ENCODE results near the gene NDC80. TPM values are rescaled to one million over a fixed set of nuclear protein-coding genes. Genes with fewer than 3 reads are reported as not detected.
A peak's percentile ranks its signal among the peaks of the same experiment; 100 is the strongest.
"Not testable (repeated sequence)": the region's sequence is repeated elsewhere in the genome, so short reads cannot be mapped to it uniquely, and the experiment has no call there.

The NDC80 gene
- 24.5 and 34.4 TPM in 2 replicates for total RNA-seq (2014; rRNA removed; shearing (Covaris generic); ENCODE audit: low replicate concordance)

DNA sequence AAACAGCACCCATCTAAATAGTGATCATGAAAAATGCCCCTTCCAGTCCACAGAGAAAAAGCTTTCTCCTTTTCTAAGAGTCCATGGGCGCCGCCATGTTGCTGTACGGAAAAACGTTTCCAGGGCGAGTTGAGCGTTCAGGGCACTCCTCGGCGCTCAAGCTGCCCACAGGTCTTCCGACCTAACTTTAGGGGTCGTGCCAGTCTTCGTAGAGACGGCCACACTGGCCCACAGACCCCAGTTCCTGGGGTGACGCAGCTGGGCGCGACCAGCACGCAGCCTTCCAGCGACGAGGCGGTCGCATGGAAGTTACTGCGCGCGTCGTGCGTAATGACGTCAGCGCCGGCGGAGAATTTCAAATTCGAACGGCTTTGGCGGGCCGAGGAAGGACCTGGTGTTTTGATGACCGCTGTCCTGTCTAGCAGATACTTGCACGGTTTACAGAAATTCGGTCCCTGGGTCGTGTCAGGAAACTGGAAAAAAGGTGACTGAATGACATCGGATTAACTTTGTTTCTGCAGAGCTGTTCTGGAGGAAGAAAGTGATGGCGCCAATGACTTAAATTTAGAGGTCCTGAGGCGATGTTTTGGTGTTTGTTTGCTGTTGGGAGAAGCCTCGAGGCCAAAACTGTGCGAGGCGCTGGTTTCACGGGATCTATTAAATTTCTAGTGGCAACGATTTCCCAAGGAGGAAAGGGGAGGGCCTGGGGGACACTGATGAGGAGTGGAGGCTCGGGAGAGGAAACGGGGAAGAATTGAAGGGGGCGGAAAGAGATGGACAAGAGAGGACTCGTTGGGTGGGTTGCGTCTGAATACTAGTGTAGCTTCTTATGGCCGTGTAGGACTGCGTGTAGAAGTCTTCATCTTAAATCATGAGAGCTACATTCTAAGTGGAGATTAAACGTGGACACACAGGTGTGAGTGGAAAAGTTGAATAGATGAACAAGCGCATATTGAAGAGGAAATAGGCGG is at the start of gene NDC80, which contains the start of gene METTL4:
Gene NDC80 (plus strand): TSS at position 358 of the 971 bp plus-strand sequence. CDS start 1,429 bp downstream, outside the sequence.
Gene METTL4 (minus strand): TSS at position 306 of the 971 bp plus-strand sequence. CDS start 4,289 bp downstream, outside the sequence.
- DNase-seq (ENCODE audit: low read depth): peak; percentile 89
- in situ Hi-C loops (cut with HindIII; ENCODE audit: low pct_unique_long_range_greater_than_20kb, low sequenced_read_pairs): no loop called here

DNA sequence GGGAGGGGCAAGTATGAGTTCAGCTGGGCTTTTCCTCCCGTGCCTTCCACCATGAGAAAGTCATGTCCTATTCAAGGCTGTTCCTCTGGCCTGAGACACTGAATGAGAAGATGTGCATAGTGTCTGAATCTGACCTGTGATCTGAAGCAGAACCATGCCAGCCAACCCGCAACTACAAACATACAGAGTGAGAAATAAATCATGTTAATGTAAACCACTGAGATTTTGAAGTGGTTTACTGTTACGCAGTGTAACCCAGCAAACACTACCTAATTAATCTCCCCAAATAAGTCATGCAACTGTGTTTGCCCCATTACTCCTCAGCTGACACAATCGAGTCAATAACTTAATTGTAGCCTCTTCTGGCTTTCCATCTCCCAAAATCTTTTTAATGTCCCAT is 49.2 kb upstream of the NDC80 start:
- no peak for DNase-seq (ENCODE audit: low read depth)
- in situ Hi-C loops (cut with HindIII; ENCODE audit: low pct_unique_long_range_greater_than_20kb, low sequenced_read_pairs): no loop called here

DNA sequence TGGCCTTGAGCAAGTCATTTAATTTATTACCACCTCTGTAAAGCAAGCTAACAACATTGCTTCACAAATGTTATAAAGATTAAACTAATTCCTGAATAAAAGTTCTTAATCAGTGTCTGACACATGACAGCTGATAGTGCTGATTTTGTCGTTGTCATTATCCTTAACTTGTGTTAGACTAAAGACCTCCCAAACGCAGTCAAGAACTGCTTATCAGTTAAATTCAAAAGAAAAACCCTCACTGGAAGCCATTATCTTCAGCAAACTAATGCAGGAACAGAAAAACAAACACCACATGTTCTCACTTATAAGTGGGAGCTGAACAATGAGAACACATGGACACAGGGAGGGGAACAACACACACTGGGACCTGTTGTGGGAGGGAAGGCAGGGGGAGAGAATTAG is 46.6 kb upstream of the NDC80 start:
- DNase-seq (ENCODE audit: low read depth); in situ Hi-C loops (cut with HindIII; ENCODE audit: low pct_unique_long_range_greater_than_20kb, low sequenced_read_pairs): not testable (repeated sequence)

DNA sequence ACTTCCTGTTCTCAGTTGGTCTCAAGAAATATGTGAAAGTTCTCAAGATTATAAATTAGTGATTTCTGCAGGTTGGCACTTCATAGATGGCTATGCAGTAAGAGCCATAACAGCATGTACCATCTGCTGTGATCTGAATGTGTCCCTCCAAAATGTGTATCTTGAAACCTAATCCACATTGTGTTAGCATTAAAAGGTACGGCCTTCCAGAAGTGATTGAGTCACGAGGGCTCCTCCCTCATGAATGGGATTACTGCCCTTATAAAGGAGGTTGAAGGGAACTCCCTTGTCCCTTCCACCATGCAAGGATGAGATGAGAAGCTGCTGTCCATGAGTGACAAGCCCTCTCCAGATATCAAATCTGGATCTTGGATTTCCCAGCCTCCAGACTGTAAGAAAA is 45.0 kb upstream of the NDC80 start:
- no peak for DNase-seq (ENCODE audit: low read depth)
- in situ Hi-C loops (cut with HindIII; ENCODE audit: low pct_unique_long_range_greater_than_20kb, low sequenced_read_pairs): no loop called here

DNA sequence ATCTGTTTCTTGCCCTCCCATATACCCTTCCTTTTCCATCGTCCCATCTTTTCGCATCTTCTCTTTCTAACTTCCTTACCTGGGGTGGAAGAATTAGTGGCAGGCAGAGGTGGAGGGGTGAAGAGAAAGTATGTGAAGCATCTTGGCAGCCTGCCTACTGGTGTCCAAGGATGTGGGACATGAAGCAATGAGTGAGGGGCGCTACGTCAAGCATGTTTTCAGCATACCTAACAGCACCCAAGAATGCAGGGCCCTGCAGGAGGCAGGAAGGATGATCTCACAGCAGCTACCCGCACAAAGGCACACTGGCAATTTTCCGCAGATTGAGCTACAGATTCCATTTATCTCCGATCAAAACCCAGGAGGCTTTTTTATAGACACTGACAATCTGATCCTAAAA is 42.2 kb upstream of the NDC80 start:
- no peak for DNase-seq (ENCODE audit: low read depth)
- in situ Hi-C loops (cut with HindIII; ENCODE audit: low pct_unique_long_range_greater_than_20kb, low sequenced_read_pairs): no loop called here

DNA sequence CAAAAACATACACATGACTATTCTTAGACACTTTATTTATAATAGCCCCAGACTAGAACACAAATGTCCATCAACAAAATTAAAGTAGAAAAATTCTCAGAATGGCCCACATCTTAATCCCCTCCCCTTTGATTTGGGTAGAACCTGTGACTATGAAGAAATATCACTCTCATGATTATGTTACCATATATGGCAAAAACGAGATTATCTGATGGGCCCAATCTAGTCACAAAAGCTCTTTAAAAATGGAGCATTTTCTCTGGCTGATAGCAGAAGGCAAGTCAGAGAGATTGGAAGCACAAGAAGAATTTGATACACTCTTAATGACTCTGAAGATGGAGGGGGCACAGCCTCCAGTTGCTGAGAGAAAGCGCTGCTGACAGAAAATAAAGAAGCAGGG is 39.6 kb upstream of the NDC80 start:
- DNase-seq (ENCODE audit: low read depth): no peak

DNA sequence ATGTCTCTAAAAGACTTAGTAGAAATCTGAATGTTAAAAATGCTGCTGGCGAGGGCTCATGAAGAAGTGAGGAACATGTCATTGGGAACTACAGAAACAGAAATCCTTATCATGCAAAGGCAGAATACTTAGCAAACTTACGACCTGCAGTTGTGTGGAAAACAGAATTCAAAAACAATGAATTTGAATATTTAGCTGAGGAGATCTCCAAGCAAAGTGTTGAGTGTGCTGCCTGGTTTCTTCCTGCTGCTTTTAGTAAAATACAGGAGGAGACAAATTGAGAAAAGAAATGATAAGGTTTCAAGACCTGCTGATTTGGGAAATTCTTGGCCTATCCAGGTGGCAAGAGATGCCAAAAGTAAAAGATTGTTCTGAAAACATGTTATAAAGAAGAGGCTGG is 38.6 kb upstream of the NDC80 start:
- no peak for DNase-seq (ENCODE audit: low read depth)
- in situ Hi-C loops (cut with HindIII; ENCODE audit: low pct_unique_long_range_greater_than_20kb, low sequenced_read_pairs): no loop called here

More for the DNA sequence above, 39.6 kb upstream of the NDC80 start:
- in situ Hi-C loops (cut with HindIII; ENCODE audit: low pct_unique_long_range_greater_than_20kb, low sequenced_read_pairs): no loop called here

DNA sequence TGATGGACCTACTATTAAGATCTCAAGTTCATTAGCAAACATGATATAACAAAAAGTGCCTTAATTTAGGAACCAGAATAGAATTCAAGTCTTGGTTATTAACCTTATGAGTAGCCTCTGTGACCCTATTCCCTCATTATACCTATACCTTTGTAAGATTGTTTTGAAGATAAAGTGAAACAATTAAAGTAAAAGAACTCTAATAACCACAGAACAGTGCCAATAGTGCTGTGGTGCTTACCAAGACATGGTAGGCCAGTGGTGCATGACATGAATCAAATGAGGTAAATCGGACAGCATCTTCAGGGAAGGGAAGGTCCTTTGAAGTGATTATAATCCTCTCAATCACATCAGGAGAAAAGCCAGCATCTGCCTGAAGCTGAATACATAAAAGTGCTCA is 36.5 kb upstream of the NDC80 start:
- in situ Hi-C loops (cut with HindIII; ENCODE audit: low pct_unique_long_range_greater_than_20kb, low sequenced_read_pairs): no loop called here
- peak; percentile 30 for DNase-seq (ENCODE audit: low read depth)

DNA sequence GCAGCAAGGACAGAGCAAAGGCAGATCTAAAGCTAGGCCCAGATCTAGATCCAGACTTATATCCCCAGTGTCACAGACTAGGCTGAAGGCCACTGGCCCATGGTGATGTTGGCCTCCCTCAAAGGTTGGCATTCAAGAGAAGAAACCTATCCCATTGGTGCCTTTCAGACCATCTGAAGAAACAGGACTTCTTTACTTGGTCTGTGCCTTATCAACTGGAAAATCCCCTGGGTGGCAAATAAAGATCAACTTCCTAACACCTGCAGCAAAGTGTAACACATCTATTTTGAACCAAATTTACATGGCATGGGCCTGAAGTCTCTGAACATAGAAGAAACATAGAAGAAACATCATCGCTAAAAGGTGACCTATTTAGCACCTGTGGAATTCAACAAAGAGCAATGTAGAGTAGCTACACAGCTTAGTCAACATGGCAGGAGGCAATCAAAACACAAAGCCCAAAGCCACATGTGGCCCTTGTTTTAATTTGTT is 35.9 kb upstream of the NDC80 start:
- no peak for DNase-seq (ENCODE audit: low read depth)
- in situ Hi-C loops (cut with HindIII; ENCODE audit: low pct_unique_long_range_greater_than_20kb, low sequenced_read_pairs): no loop called here

DNA sequence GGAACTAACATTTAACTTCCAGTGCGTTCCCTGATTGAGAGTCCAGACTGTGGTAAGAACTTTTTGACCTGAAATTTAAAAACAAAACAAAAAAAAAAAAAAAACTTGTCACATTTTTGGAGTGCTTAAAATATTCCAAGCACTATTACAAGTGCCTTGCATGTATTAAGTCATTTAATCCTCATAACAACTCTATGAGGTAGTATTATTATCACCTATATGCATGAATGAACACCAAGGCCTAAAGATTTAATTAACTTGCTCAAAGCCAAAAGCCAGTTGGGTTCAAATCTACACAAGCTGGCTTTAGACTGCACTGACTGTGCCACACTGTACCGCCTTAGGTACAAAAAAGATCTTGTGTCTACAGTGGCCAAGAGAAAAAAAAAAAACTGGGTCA is 35.3 kb upstream of the NDC80 start:
- DNase-seq (ENCODE audit: low read depth): no peak
- in situ Hi-C loops (cut with HindIII; ENCODE audit: low pct_unique_long_range_greater_than_20kb, low sequenced_read_pairs): no loop called here

DNA sequence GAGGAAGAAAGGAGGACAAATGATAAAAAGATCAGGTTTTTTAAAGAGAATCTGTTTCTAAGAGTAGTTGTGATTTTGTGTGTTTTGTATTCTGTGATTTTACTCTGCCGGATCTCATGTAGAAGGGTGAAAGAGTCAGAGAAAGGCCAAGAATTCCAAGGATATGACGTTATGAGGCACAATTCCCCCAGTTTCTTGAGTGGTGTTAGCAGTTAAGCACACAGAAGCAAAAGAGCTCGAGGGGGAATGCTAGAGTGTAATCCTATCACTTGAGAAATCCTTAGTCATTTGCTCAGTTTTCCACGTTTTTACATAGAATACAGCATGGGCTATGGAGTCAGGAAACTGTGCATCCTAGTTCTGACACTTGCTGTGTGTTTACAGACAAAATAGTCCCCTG is 34.9 kb upstream of the NDC80 start:
- in situ Hi-C loops (cut with HindIII; ENCODE audit: low pct_unique_long_range_greater_than_20kb, low sequenced_read_pairs): no loop called here

DNA sequence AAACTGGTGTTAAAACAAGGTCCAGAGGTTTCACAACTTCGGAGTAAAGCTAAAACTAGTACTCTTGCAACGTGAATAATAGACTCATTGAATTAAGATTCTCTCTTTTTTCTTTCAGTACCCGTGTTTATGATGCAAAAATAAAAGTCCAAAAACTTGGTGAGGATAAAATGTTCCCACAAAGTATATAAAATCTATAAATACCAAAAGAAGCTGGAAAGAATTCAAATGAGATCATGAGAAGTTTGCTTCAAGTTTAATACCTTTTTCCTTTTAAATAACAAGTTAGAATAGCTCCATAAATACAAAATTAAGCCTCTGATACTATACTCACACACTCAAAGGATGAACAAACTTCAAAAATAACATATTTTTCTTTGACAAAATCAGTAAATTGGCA is 34.1 kb upstream of the NDC80 start:
- in situ Hi-C loops (cut with HindIII; ENCODE audit: low pct_unique_long_range_greater_than_20kb, low sequenced_read_pairs): no loop called here
- no peak for DNase-seq (ENCODE audit: low read depth)

More for the DNA sequence above, 34.9 kb upstream of the NDC80 start:
- no peak for DNase-seq (ENCODE audit: low read depth)

DNA sequence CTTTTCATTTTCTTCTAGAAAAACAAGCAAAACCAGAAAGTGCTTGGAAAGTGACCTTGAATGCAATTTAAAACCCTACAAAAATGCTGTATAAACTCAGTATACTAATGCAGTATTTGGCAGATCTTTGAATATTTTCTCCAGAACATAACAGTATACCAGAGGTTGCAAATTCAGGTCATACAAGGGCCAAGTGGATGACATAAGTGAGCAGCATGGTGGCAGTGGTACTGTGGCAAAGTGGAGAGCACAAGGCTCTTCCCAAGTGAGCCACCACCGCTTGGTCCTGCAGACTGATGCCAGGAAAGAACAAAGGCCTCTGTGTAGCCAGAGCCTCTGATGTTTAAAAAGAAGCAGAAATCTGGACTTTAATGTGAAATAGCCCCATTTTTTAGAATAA is 33.1 kb upstream of the NDC80 start:
- in situ Hi-C loops (cut with HindIII; ENCODE audit: low pct_unique_long_range_greater_than_20kb, low sequenced_read_pairs): no loop called here
- DNase-seq (ENCODE audit: low read depth): no peak

DNA sequence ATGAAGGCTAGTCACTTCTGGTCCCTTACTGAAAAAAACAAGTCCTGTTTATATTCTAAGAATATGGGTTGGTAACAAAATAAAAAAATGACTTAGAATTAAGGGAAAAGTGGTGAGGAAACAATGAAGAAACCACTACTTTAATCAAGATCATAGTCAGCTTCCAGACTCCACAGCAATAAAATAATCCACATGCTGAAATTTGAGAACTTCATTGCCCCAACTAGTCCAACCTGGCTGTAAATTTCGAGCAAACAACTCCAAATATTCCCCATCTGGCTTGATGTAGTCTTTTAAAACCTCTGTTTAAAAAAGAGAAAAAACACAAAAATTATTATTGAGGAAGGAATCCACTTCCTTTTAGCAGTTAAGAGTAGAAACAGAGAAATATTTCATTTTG is 32.5 kb upstream of the NDC80 start:
- in situ Hi-C loops (cut with HindIII; ENCODE audit: low pct_unique_long_range_greater_than_20kb, low sequenced_read_pairs): no loop called here
- no peak for DNase-seq (ENCODE audit: low read depth)

DNA sequence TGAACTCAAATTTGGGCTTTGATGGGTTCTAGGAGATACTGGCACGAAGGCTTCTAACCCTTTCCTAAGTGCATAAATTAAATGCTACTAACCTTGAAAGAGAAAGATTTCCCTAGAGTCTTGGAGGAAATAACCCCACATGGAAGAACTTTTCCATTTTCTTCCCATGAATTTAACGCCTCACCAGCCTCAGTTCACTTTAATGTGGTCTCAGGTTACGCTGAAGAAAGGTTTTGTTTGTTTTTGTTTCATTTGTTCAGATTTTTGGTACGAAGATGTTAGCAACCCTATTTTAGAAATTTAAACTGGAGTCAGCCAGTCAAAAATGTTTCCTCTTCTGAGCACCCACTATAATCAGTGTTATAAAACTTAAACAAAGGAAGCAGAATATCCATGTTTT is 30.8 kb upstream of the NDC80 start:
- in situ Hi-C loops (cut with HindIII; ENCODE audit: low pct_unique_long_range_greater_than_20kb, low sequenced_read_pairs): no loop called here
- no peak for DNase-seq (ENCODE audit: low read depth)

DNA sequence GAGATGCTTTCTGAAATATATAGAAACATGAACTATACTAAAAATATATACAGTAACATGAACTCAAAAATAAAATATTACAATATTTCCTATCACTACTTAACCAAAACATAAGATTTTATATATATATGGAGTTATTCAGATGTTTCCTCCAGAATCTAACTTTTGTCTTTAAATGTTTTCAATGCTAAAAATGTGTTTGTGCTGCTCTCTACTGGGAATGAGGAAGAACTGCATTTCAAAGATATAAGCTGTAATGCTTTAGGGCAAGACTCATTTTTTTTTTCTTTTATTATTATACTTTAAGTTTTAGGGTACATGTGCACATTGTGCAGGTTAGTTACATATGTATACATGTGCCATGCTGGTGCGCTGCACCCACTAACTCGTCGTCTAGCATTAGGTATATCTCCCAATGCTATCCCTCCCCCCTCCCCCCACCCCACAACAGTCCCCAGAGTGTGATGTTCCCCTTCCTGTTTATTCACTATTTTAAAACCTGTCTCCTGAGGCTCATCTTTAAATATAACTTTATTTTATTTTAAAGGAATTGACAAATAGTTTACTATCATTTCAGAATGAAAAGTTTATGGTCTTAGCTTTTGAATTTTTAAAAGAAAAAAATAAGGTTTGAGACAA is 29.3 kb upstream of the NDC80 start:
- in situ Hi-C loops (cut with HindIII; ENCODE audit: low pct_unique_long_range_greater_than_20kb, low sequenced_read_pairs); DNase-seq (ENCODE audit: low read depth): not testable (repeated sequence)

DNA sequence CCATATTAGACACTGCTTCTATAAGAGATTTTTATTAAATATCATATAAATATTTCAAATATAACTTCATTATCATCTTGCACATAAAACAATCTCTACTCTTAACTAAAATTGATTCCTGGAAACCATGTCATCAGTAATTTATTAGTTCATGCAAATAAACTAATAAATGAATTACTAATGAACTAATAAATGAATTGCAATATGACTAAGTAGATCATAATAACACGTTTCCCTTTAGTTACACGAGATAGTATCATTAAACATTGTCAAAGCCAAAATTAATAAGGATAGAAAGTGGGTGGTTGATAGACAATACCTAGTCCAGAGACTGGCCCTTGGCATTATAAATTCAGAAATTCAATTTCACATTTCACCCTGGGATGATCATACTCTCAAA is 26.2 kb upstream of the NDC80 start:
- in situ Hi-C loops (cut with HindIII; ENCODE audit: low pct_unique_long_range_greater_than_20kb, low sequenced_read_pairs): no loop called here
- no peak for DNase-seq (ENCODE audit: low read depth)

DNA sequence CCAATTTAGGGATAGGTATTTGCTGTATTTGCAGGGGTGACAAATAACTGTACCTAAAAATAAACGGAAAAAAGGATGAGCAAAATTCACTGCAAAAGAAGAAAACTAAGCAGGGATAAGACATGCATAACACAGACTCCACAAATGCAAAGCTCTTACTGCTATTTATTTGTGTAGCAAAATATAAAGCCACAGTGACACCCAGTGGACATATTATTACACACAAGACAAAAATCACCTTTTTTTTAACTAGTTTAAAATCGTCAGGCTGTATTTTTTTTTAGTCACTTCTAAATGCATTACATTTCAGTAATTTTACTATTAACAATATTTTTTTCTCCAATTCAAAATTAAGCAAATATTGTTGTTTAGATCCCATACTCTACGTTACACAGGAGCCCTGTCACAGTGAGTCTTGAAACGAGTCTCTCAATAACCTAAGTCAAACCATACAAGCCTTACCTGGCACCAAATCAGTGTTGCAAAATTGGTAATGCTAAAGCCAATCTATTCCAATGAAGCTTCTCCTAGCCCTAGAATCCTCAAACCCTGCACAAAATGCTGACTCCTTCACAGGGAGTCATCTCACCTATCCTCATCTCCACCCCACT is 23.8 kb upstream of the NDC80 start:
- in situ Hi-C loops (cut with HindIII; ENCODE audit: low pct_unique_long_range_greater_than_20kb, low sequenced_read_pairs): no loop called here

DNA sequence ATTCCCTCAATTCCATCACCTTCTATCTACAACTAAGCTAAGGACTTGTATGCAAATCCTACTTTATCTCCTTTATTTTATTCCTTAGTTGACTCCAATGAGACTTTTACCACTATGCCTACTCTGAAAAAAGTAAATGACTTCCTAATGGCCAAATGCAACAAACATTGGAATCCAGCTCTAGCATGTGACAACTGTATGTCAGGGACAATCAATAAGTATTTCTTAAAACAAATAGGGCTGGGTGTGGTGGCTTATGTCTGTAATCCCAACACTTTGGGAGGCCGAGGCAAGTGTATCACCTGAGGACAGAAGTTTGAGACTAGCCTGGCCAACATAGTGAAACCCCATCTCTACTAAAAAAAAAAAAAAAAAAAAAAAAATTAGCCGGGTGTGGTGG is 21.9 kb upstream of the NDC80 start:
- in situ Hi-C loops (cut with HindIII; ENCODE audit: low pct_unique_long_range_greater_than_20kb, low sequenced_read_pairs): no loop called here
- DNase-seq (ENCODE audit: low read depth): no peak

More for the DNA sequence above, 23.8 kb upstream of the NDC80 start:
- peak; percentile 27 for DNase-seq (ENCODE audit: low read depth)
